Psoas muscle (tissue), 8 donors: Measurements from ENCODE around the gene STS. TPM values are rescaled to one million over a fixed set of nuclear protein-coding genes. Genes with fewer than 3 reads are reported as not detected.

Experiments used
- ATAC-seq, 4 donors: fragments of 200-7000 bp; cut with Tn5 transposase; one replicate each; pipeline ENCODE4 v1.9.1; 2020; ENCODE audit warnings: moderate library complexity in 3 of 4, mild to moderate bottlenecking in 2 of 4
- DNase-seq, 2 donors: peaks; one replicate each; pipeline ENCODE4 v3.0.0-alpha.2; 2020
- H3K27ac ChIP-seq: fragments of 200-600 bp; one replicate; pipeline ENCODE4 v1.8.0; 2022
- H3K27me3 ChIP-seq, 3 donors: fragments of 200-600 bp in 1 of 3; one replicate each; pipeline versions ENCODE4 v1.6.1 to v1.8.0; 2013 to 2022; ENCODE audit warnings: low read length in 2 of 3, mild to moderate bottlenecking in 2 of 3, moderate library complexity in 1 of 3; ENCODE audit not compliant: insufficient read depth in 3 of 3
- H3K36me3 ChIP-seq, 2 donors: fragments of 200-600 bp in 1 of 2; one replicate each; pipeline versions ENCODE4 v1.6.1 to v1.8.0; 2013 to 2022; ENCODE audit warnings: low read depth in 1 of 2, mild to moderate bottlenecking in 1 of 2, moderate library complexity in 1 of 2; ENCODE audit not compliant: insufficient read depth in 1 of 2
- H3K4me1 ChIP-seq: fragments of 200-600 bp; one replicate; pipeline ENCODE4 v1.8.0; 2022
- H3K4me3 ChIP-seq: fragments of 200-600 bp; one replicate; pipeline ENCODE4 v1.8.0; 2022; ENCODE audit warnings: mild to moderate bottlenecking
- H3K9me3 ChIP-seq: fragments of 200-600 bp; one replicate; pipeline ENCODE4 v1.8.0; 2022
- CTCF ChIP-seq: fragments of 200-600 bp; IDR thresholded peaks from one replicate; pipeline ENCODE4 v1.8.0; 2022; ENCODE audit warnings: antibody characterized with exemption
- WGBS, 3 donors: extraction: QIAGEN DNeasy Blood & Tissue Kit; methylation state at CpG; one replicate each; pipeline versions ENCODE4 v1.1.6 to v1.1.7; 2013; 5-methylcytosine and 5-hydroxymethylcytosine counted together
- intact Hi-C, 2 donors: fragments of 100-400 bp; cut with DNase I; formaldehyde crosslinking; loops; one replicate each; pipeline versions ENCODE4 v1.11.0 to v1.14.2; 2022
- polyA plus RNA-seq, 3 donors: library from polyadenylated mRNA; stranded (reverse); fragments of 200-250 nt; gene quantifications; one replicate each; pipeline ENCODE4 v1.2.3, GENCODE V29; 2013
- total RNA-seq, 4 donors: library from RNA; stranded (reverse); fragmentation: NEBNext Ultra II Directional in 2 of 4; extraction: Animal tissue kit (Norgen Biotek cat#: 25700) in 2 of 4; gene quantifications; one replicate each; pipeline versions ENCODE4 v1.2.1 to v1.2.4, GENCODE V29; 2021 to 2023
- donor health status: healthy with polysubstance abuse.
- donor health status: DM: no; HTN: no; CAD: no; lungs with moderate emphysema.
- donor health status: Bipolar disorder and iron deficiency.
- donor health status: healthy.
- donor health status: DM: yes; HTN: yes; CAD: no.
- donor health status: DM: no; HTN: no; CAD: no.
- donor health status: DM: no; HTN: no; CAD: no.
- donor health status: DM: yes; HTN: yes; CAD: no.

Gene STS
- total and polyA plus RNA-seq, 7 donors = 2.3 to 14.3 (median 4.6) TPM

- no peaks in the 10 kb centered on the region for H3K4me1 ChIP-seq
- H3K4me3 ChIP-seq = no peak overlapping the region
- no peaks in the 10 kb centered on the region for H3K9me3 ChIP-seq
- 88 to 97% (median 97%) methylated on average over 2 of the region's 2 CpGs for WGBS, 3 donors
- no peak for DNase-seq
- peaks cover 0 to 3% of the 10 kb centered on the region in 2 donors for H3K36me3 ChIP-seq
- TF ChIP-seq CTCF = no peak
- intact Hi-C loops = no loop called here
- H3K27ac ChIP-seq = no peak overlapping the region
- no peaks in the 10 kb centered on the region for H3K27me3 ChIP-seq
- no peak for ATAC-seq
Measured at GRCh38 chrX:7188672-7189071, 41.2 kb downstream of the STS start.

- ATAC-seq = no peak
Measured at GRCh38 chrX:7190157-7190556, 42.6 kb downstream of the STS start.

GRCh38 chrX:7191681-7192110, 44.2 kb downstream of the STS start:
- TF ChIP-seq CTCF = no peak
- H3K4me1 ChIP-seq = no peaks in the 10 kb centered on the region
- no peaks in the 10 kb centered on the region for H3K27me3 ChIP-seq
- DNase-seq (no peak), ATAC-seq (no peak)
- no peak overlapping the region for H3K27ac ChIP-seq
- no peak overlapping the region for H3K4me3 ChIP-seq
- no peaks in the 10 kb centered on the region for H3K9me3 ChIP-seq
- WGBS, 3 donors = 91 to 100% (median 93%) methylated on average over 2 of the region's 2 CpGs
- intact Hi-C loops = no loop called here
- H3K36me3 ChIP-seq = peaks cover 0 to 3% of the 10 kb centered on the region in 2 donors

More at GRCh38 chrX:7190157-7190556, 42.6 kb downstream of the STS start:
- no peak for DNase-seq
- TF ChIP-seq CTCF = no peak
- WGBS, 3 donors = 97 to 100% (median 100%) methylated on average over 2 of the region's 2 CpGs
- intact Hi-C loops = no loop called here
- Histone ChIP-seq H3K36me3 (peaks cover 0 to 3% of the 10 kb centered on the region in 2 donors), H3K27me3 (no peaks in the 10 kb centered on the region), H3K27ac (no peak overlapping the region), H3K9me3 (no peaks in the 10 kb centered on the region), H3K4me3 (no peak overlapping the region), H3K4me1 (no peaks in the 10 kb centered on the region)

GRCh38 chrX:7192871-7193270, 45.4 kb downstream of the STS start:
- H3K27me3 ChIP-seq = no peaks in the 10 kb centered on the region
- WGBS, 3 donors = 81 to 86% (median 86%) methylated on average over 7 of the region's 7 CpGs
- H3K4me1 ChIP-seq = no peaks in the 10 kb centered on the region
- no peaks in the 10 kb centered on the region for H3K9me3 ChIP-seq
- peaks cover 0 to 3% of the 10 kb centered on the region in 2 donors for H3K36me3 ChIP-seq
- H3K4me3 ChIP-seq = no peak overlapping the region
- no peak overlapping the region for H3K27ac ChIP-seq
- ATAC-seq = no peak
- no peak for DNase-seq
- intact Hi-C loops = no loop called here
- TF ChIP-seq CTCF = no peak

GRCh38 chrX:7194606-7195005, 47.1 kb downstream of the STS start:
- no peaks in the 10 kb centered on the region for H3K4me1 ChIP-seq
- H3K36me3 ChIP-seq = peaks cover 0 to 3% of the 10 kb centered on the region in 2 donors
- H3K9me3 ChIP-seq = no peaks in the 10 kb centered on the region
- DNase-seq = no peak
- no peak overlapping the region for H3K27ac ChIP-seq
- ATAC-seq = no peak
- intact Hi-C loops = no loop called here
- no peak for TF ChIP-seq CTCF
- 96 to 98% (median 97%) methylated on average over 11 of the region's 11 CpGs for WGBS, 3 donors
- no peaks in the 10 kb centered on the region for H3K27me3 ChIP-seq
- no peak overlapping the region for H3K4me3 ChIP-seq
